ENCODE results near the gene MPC2. TPM values are rescaled to one million over a fixed set of nuclear protein-coding genes. Genes with fewer than 3 reads are reported as not detected.

Gene MPC2
- polyA plus RNA-seq, 3 donors, result 14.2 to 70.3 (median 59.4) TPM

DNA sequence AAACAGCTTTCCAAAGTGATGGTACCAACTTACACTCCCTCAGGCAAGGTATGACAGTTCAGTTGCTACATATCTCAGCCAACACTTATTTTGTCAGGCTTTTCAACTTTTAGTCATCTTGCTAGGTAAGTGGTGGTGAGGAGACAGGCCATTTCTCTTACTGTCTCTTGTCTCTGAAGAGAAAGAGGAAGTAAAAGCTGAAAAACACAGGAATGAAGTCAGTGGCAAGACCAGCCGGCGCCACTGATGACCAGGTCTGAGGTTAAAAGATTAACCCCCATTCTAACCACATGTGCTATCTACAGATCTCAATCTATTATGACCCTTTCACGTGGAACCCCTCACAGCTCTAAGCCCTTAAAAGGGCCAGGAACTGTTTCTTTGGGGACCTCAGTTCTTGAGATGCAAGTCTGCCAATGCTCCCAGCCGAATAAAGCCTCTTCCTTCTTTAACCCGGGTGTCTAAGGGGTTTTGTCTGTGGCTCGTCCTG lies 27.1 kb downstream of the MPC2 start:
- Histone ChIP-seq H3K4me2 (replicated peaks; ENCODE audit: extremely low read depth, low read length, poor library complexity, severe bottlenecking) (no peak overlapping the region), H3K4me3 (replicated peaks in 1 of 3; ENCODE audit: low read depth in 2 of 3, low read length in 3 of 3) (no peak overlapping the region), H3K79me2 (ENCODE audit: insufficient read depth, low read length) (no peaks in the 10 kb centered on the region), H3K9ac (ENCODE audit: insufficient read depth, low read length, poor library complexity, severe bottlenecking) (no peak overlapping the region), H3K4me1 (ENCODE audit: control insufficient read depth in 1 of 2, insufficient read depth in 2 of 2, low read length in 2 of 2) (peaks cover 3 to 10% of the 10 kb centered on the region in 2 donors), H4K20me1 (ENCODE audit: insufficient read depth, low read length) (no peaks in the 10 kb centered on the region), H3K9me3 (replicated peaks in 1 of 2; ENCODE audit: control insufficient read depth in 1 of 2, insufficient read depth in 1 of 2, low read length in 2 of 2) (peaks cover 10 to 12% of the 10 kb centered on the region in 2 donors), H3K36me3 (replicated peaks in 1 of 2; ENCODE audit: control insufficient read depth in 1 of 2, insufficient read depth in 2 of 2, low read length in 2 of 2) (peaks cover 0 to 10% of the 10 kb centered on the region in 2 donors), H3K27me3 (ENCODE audit: control insufficient read depth in 2 of 2, insufficient read depth in 2 of 2, low read length in 2 of 2) (no peaks in the 10 kb centered on the region), H2AFZ (ENCODE audit: insufficient read depth, low read depth, low read length, poor library complexity, severe bottlenecking) (no peak overlapping the region), H3K27ac (ENCODE audit: low read depth in 1 of 2, low read length in 2 of 2) (no peak overlapping the region)
- DNase-seq, result no peak
- intact Hi-C loops (cut with micrococcal nuclease), result no loop called here
- TF ChIP-seq, protein P1, sequence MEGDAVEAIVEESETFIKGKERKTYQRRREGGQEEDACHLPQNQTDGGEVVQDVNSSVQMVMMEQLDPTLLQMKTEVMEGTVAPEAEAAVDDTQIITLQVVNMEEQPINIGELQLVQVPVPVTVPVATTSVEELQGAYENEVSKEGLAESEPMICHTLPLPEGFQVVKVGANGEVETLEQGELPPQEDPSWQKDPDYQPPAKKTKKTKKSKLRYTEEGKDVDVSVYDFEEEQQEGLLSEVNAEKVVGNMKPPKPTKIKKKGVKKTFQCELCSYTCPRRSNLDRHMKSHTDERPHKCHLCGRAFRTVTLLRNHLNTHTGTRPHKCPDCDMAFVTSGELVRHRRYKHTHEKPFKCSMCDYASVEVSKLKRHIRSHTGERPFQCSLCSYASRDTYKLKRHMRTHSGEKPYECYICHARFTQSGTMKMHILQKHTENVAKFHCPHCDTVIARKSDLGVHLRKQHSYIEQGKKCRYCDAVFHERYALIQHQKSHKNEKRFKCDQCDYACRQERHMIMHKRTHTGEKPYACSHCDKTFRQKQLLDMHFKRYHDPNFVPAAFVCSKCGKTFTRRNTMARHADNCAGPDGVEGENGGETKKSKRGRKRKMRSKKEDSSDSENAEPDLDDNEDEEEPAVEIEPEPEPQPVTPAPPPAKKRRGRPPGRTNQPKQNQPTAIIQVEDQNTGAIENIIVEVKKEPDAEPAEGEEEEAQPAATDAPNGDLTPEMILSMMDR (IDR thresholded peaks at IDR 0.05), result no peak
- Mint-ChIP-seq H3K4me1 (peaks cover 21% of the 10 kb centered on the region), H3K27ac (no peak overlapping the region), H3K9me3 (peaks cover 6 to 15% (median 10%) of the 10 kb centered on the region in 7 donors), H3K27me3 (ENCODE audit: low read depth in 3 of 3) (no peaks in the 10 kb centered on the region), H3K4me3 (no peak overlapping the region), H3K36me3 (peaks cover 3 to 5% of the 10 kb centered on the region in 2 donors)
- 40% methylated on average over 2 of the region's 6 CpGs for WGBS (ENCODE audit: insufficient coverage)

DNA sequence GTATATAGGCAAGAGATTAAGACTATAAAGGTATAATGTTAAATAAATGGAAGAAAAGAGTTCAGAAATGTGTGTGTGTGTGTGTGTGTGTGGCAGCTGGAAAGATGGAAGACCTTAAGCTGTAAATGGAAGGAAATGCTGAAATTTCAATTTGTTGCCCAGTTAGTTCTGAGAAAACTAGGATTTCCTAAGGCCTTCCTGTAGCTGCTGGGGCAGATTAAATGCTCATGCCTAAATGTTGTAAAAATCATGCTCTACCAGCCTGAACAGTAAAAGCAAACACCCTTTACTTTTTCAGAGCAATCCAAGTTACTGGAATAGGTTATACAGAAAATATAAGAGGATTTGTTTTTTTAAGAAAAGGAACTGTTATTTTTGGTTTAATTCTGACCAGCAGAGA lies 31.2 kb downstream of the MPC2 start:
- H3K9me3 ChIP-seq (replicated peaks in 1 of 2; ENCODE audit: control insufficient read depth in 1 of 2, insufficient read depth in 1 of 2, low read length in 2 of 2), result peaks cover 10 to 12% of the 10 kb centered on the region in 2 donors
- peaks cover 15% of the 10 kb centered on the region for H3K4me1 Mint-ChIP-seq
- TF ChIP-seq, protein P1 (IDR thresholded peaks at IDR 0.05), result no peak
- no peaks in the 10 kb centered on the region for H3K79me2 ChIP-seq (ENCODE audit: insufficient read depth, low read length)
- H3K9me3 Mint-ChIP-seq, result peaks cover 6 to 13% (median 10%) of the 10 kb centered on the region in 7 donors
- no peak overlapping the region for H3K9ac ChIP-seq (ENCODE audit: insufficient read depth, low read length, poor library complexity, severe bottlenecking)
- no peak overlapping the region for H3K27ac ChIP-seq (ENCODE audit: low read depth in 1 of 2, low read length in 2 of 2)
- intact Hi-C loops (cut with micrococcal nuclease), result no loop called here
- H3K4me3 ChIP-seq (replicated peaks in 1 of 3; ENCODE audit: low read depth in 2 of 3, low read length in 3 of 3), result no peak overlapping the region
- H3K4me2 ChIP-seq (replicated peaks; ENCODE audit: extremely low read depth, low read length, poor library complexity, severe bottlenecking), result no peak overlapping the region
- H3K4me3 Mint-ChIP-seq, result no peak overlapping the region
- H3K36me3 Mint-ChIP-seq, result no peaks in the 10 kb centered on the region
- H3K27ac Mint-ChIP-seq, result peak overlapping the region in 1 of 7 donors; percentile 24
- H3K36me3 ChIP-seq (replicated peaks in 1 of 2; ENCODE audit: control insufficient read depth in 1 of 2, insufficient read depth in 2 of 2, low read length in 2 of 2), result no peaks in the 10 kb centered on the region
- DNase-seq, result no peak
- H2AFZ ChIP-seq (ENCODE audit: insufficient read depth, low read depth, low read length, poor library complexity, severe bottlenecking), result no peak overlapping the region
- no peaks in the 10 kb centered on the region for H4K20me1 ChIP-seq (ENCODE audit: insufficient read depth, low read length)
- H3K27me3 Mint-ChIP-seq (ENCODE audit: low read depth in 3 of 3), result no peaks in the 10 kb centered on the region
- H3K4me1 ChIP-seq (ENCODE audit: control insufficient read depth in 1 of 2, insufficient read depth in 2 of 2, low read length in 2 of 2), result peaks cover 0 to 3% of the 10 kb centered on the region in 2 donors
- H3K27me3 ChIP-seq (ENCODE audit: control insufficient read depth in 2 of 2, insufficient read depth in 2 of 2, low read length in 2 of 2), result no peaks in the 10 kb centered on the region

All from CD14-positive monocyte (primary cell).